ENCODE data around the gene PGC. TPM values are rescaled to one million over a fixed set of nuclear protein-coding genes. Genes with fewer than 3 reads are reported as not detected.

The PGC gene
- total RNA-seq, 4 donors from 2014 or later = 0.42 TPM; not detected in 3

DNA sequence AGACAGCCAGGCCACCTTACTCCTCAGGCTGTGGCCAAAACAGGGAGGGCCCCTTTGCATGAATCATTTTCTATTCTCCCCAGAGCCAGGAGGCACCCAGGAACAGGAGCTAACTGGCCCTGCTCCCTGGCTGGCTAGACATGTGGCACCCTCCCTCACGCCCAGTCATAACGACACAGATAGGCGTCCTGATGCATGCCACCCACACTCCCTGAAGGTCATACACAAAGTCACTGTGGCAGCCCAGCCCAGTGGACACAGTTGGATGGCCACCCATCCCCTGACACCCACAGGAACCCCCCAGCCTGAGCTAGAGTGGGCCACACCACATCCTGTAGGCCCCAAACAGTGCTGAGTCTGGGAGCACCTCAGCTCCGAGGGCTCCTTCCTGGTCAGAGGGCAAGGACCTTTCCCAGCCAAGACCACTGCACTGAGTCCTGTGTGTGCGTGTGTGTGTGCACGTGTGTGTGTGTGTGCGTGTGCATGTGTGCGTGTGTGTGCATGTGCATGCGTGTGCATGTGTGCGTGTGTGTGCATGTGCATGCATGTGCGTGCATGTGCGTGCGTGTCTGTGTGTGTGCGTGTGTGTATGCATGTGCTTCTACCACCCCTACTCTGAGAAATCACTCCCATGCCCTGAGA is 33.4 kb downstream of the PGC start:
- 67 to 69% methylated on average over 12 to 14 of the region's 14 CpGs for WGBS, 2 donors
- no peak for DNase-seq (ENCODE audit: low spot score in 2 of 2)
- intact Hi-C loops (cut with DNase I; ENCODE audit: low total_unique reads) = no loop called here
- no peak for TF ChIP-seq POLR2A (IDR thresholded peaks at IDR 0.05)
- no peak for TF ChIP-seq CTCF (IDR thresholded peaks at IDR 0.05)
- no peak overlapping the region for H3K4me3 ChIP-seq (ENCODE audit: low read depth, poor library complexity, severe bottlenecking)

DNA sequence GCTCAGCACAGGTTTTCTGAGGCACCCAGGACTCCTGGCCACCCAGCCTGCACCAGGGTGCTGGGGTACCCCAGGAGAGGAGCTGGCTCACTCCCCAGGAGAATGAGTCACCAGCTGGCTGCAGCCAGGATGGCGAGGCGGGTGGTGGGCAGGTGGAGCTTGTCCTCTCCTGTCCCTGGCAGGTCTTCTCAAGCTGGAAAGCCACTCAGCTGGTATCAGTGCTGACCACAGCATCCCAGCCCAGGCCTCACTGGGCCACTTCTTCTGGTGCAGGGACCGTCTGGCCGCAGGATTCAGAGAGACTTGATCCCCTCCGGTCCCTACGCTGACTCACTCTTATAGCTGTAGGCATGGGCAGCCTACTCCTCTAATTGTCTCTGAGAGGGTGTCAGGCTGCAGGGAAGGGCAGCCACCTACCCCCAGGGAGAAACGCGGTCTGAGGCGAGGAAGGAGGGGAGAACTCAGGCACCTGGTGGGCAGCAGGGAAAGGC is 34.0 kb downstream of the PGC start:
- intact Hi-C loops (cut with DNase I; ENCODE audit: low total_unique reads) = no loop called here
- WGBS, 2 donors = 55 to 64% methylated on average over 9 of the region's 9 CpGs
- TF ChIP-seq CTCF (IDR thresholded peaks at IDR 0.05) = no peak
- H3K4me3 ChIP-seq (ENCODE audit: low read depth, poor library complexity, severe bottlenecking) = no peak overlapping the region
- DNase-seq (ENCODE audit: low spot score in 2 of 2) = no peak

DNA sequence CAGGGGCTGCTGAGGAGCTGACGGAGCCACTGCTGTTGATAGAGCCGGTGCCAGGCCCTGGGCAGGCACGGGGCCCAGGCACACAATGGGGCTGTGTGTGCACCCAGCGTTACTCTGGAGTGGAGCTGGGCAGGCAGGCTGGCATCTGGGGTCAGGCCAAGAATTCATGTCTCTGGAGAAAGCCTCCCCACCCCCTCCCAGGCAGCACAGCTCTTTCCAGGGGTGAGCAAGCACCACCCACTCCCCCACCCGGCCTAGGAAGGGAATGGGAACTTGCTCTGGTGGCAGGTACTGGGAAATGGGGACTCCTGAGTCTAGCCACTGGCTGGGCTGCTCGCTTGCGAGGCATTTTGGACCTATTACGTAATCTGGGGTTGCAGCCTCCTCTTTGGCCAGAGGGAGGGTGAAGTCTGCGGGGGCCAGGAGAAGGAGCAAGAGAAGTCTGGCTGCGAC is 34.5 kb downstream of the PGC start:
- WGBS, 2 donors = 46 to 49% methylated on average over 8 to 10 of the region's 10 CpGs
- TF ChIP-seq CTCF (IDR thresholded peaks at IDR 0.05) (no peak), POLR2A (IDR thresholded peaks at IDR 0.05) (no peak)
- no peak for DNase-seq (ENCODE audit: low spot score in 2 of 2)
- no peak overlapping the region for H3K4me3 ChIP-seq (ENCODE audit: low read depth, poor library complexity, severe bottlenecking)
- intact Hi-C loops (cut with DNase I; ENCODE audit: low total_unique reads) = no loop called here

DNA sequence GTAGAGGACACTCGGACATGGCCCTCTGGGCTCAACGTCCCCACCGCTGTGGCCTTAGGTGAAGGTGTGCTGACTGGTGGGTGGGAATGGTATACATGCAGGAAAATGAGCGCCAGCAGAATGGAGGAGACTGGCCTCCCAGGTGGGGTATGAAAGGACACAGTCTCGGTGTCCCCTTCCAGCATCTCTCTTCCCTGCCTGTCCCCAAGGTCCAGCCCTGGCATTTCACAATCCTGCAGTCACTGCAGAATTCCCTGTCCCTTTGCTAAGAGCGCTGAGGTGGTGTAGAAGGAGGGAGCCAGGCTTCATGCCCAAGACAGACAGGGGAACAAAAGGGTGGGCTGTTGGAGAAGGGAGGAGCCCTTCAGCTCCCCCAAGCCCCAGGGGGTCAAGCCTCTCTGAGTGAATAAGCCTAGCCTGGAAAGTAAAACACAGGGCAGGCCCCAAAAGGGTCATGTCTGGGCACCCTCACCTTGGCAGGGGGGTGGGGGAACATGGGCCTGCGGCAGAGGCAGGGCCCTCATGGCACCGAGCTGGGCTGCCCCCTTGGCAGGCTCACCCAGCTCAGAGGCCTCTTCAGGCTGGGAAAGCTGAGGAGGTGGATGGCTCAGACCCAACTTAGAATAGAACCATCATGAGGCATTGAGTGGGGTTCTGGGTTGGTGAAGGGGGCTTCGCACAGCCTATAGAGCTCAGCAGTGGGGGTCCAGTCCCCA is 35.7 kb downstream of the PGC start:
- intact Hi-C loops (cut with DNase I; ENCODE audit: low total_unique reads) = no loop called here
- no peak for DNase-seq (ENCODE audit: low spot score in 2 of 2)
- WGBS, 2 donors = 80 to 84% methylated on average over 7 to 9 of the region's 9 CpGs
- TF ChIP-seq POLR2A (IDR thresholded peaks at IDR 0.05) (no peak), CTCF (IDR thresholded peaks at IDR 0.05) (no peak)
- H3K4me3 ChIP-seq (ENCODE audit: low read depth, poor library complexity, severe bottlenecking) = no peak overlapping the region

- TF ChIP-seq CTCF (IDR thresholded peaks at IDR 0.05) = no peak
- no peak for TF ChIP-seq POLR2A (IDR thresholded peaks at IDR 0.05)
- 95 to 97% methylated on average over 2 of the region's 2 CpGs for WGBS, 2 donors
- intact Hi-C loops (cut with DNase I; ENCODE audit: low total_unique reads) = no loop called here
- DNase-seq (ENCODE audit: low spot score in 2 of 2) = no peak
- no peak overlapping the region for H3K4me3 ChIP-seq (ENCODE audit: low read depth, poor library complexity, severe bottlenecking)
Measured at GRCh38 chr6:41709375-41709774, 37.8 kb downstream of the PGC start.
